OCI-LY7 (cell line): Measurements from ENCODE around the gene SPG11. TPM values are rescaled to one million over a fixed set of nuclear protein-coding genes. Genes with fewer than 3 reads are reported as not detected.
A peak's percentile ranks its signal among the peaks of the same experiment; 100 is the strongest.

Experiments used
- Bru-seq: library from RNA; stranded (reverse); fragments of 400-500 nt; gene quantifications from one replicate; lab custom pipeline; 2021; lab: Mats Ljungman, UMichigan
- BruChase-seq, 2 experiments: library from RNA; stranded (reverse); fragments of 400-500 nt; gene quantifications; one replicate each; lab custom pipeline; 2021; lab: Mats Ljungman, UMichigan
- BruUV-seq: library from RNA; stranded (reverse); fragments of 400-500 nt; replicated peaks from 2 replicates; lab custom pipeline; 2021; lab: Mats Ljungman, UMichigan
- CTCF ChIA-PET: fragments of 300-600 bp; sonication (Branson Sonifier 250); formaldehyde crosslinking; loops from one replicate; lab custom pipeline; 2022; ENCODE audit warnings: antibody characterized with exemption; ENCODE audit not compliant: unreplicated experiment; lab: Charles Lee
- POLR2A ChIA-PET: fragments of 300-600 bp; sonication (Branson Sonifier 250); formaldehyde crosslinking; loops from one replicate; lab custom pipeline; 2022; ENCODE audit warnings: antibody characterized with exemption; lab: Charles Lee
- DNase-seq: peaks from one replicate; pipeline ENCODE4 v3.0.0-alpha.2; 2015; ENCODE audit warnings: low spot score
- H2AFZ ChIP-seq: fragments of 200-600 bp; sonication (generic), shearing (Covaris generic); 2 replicates; pipeline ENCODE4 v1.6.1; 2014; ENCODE audit warnings: mild to moderate bottlenecking, antibody characterized with exemption, low read length, moderate library complexity
- H3K27ac ChIP-seq: fragments of 200-600 bp; sonication (generic); 2 replicates; pipeline ENCODE4 v1.5.1; 2014; ENCODE audit warnings: mixed run types, low read depth, mild to moderate bottlenecking, moderate library complexity, low read length, inconsistent platforms; ENCODE audit not compliant: poor library complexity, severe bottlenecking
- H3K36me3 ChIP-seq: fragments of 200-600 bp; sonication (generic); 2 replicates; pipeline ENCODE4 v1.6.1; 2014; ENCODE audit warnings: mild to moderate bottlenecking, antibody characterized with exemption, low read length, moderate library complexity, mixed read lengths; ENCODE audit not compliant: insufficient read depth
- H3K4me1 ChIP-seq: fragments of 200-600 bp; sonication (generic); 2 replicates; pipeline ENCODE4 v1.5.1; 2014; ENCODE audit warnings: mild to moderate bottlenecking, low read length; ENCODE audit not compliant: insufficient read depth, poor library complexity, severe bottlenecking
- H3K4me2 ChIP-seq: fragments of 200-600 bp; sonication (generic); 2 replicates; pipeline ENCODE4 v1.6.1; 2014; ENCODE audit warnings: mild to moderate bottlenecking, low read length
- H3K4me3 ChIP-seq: fragments of 200-600 bp; sonication (generic); 2 replicates; pipeline ENCODE4 v1.5.1; 2014; ENCODE audit warnings: mild to moderate bottlenecking, low read depth, low read length; ENCODE audit not compliant: poor library complexity, severe bottlenecking
- H3K79me2 ChIP-seq: fragments of 200-600 bp; sonication (generic); 2 replicates; pipeline ENCODE4 v1.6.1; 2016; ENCODE audit warnings: low read depth, mild to moderate bottlenecking, low read length, moderate library complexity, mixed read lengths; ENCODE audit not compliant: insufficient read depth
- H3K9me2 ChIP-seq: fragments of 200-600 bp; sonication (generic); 2 replicates; pipeline ENCODE4 v1.6.1; 2016; ENCODE audit warnings: mild to moderate bottlenecking, low read length, mixed read lengths; ENCODE audit not compliant: insufficient read depth
- H3K9me3 ChIP-seq: fragments of 200-600 bp; sonication (generic); 2 replicates; pipeline ENCODE4 v1.6.1; 2014; ENCODE audit warnings: mild to moderate bottlenecking, mixed run types, low read length, mixed read lengths
- H4K20me1 ChIP-seq: fragments of 200-600 bp; sonication (generic); 2 replicates; pipeline ENCODE4 v1.6.1; 2014; ENCODE audit warnings: mild to moderate bottlenecking, antibody characterized with exemption, low read length, moderate library complexity, mixed read lengths; ENCODE audit not compliant: insufficient read depth
- CTCF ChIP-seq: fragments of 200-600 bp; sonication (generic); conservative IDR thresholded peaks from 2 replicates; pipeline ENCODE4 v1.5.1; 2014; ENCODE audit warnings: mild to moderate bottlenecking, antibody characterized with exemption, low read length, moderate library complexity, mixed read lengths
- EZH2phosphoT487 ChIP-seq: fragments of 200-600 bp; sonication (generic); IDR thresholded peaks from 2 replicates; pipeline ENCODE4 v1.6.1; 2018; ENCODE audit warnings: low read depth, borderline replicate concordance, mild to moderate bottlenecking, mixed run types, antibody characterized with exemption, low read length, moderate library complexity, mixed read lengths
- intact Hi-C: fragments of 100-400 bp; cut with micrococcal nuclease; formaldehyde crosslinking; loops from one replicate; pipeline ENCODE4 v1.10.0; 2022; ENCODE audit not compliant: unreplicated experiment
- long read RNA-seq: library from polyadenylated mRNA; stranded (forward); transcript quantifications from one replicate; pipeline ENCODE4 v2.0.0, GENCODE V29; 2022
- total RNA-seq, 2 experiments: library from RNA; depleted of rRNA in 1 of 2; stranded (reverse); fragments of >200 nt in 1 of 2; shearing (Covaris generic) in 1 of 2; gene quantifications; 2 replicates each; pipeline ENCODE4 v1.2.3, GENCODE V29; 2014 to 2022

SPG11 gene
- total RNA-seq (2014; rRNA removed; shearing (Covaris generic)), result 65.2 and 69.1 TPM in 2 replicates
- total RNA-seq (2022), result 92.8 and 126 TPM in 2 replicates
- percentile 79 among the genes with signal in this experiment for Bru-seq, nascent RNA
- percentile 83 among the genes with signal in this experiment for BruChase-seq, experiment 1, labeled RNA remaining after a 6-hour chase
- percentile 80 among the genes with signal in this experiment for BruChase-seq, experiment 2, labeled RNA remaining after a 2-hour chase
- long read RNA-seq, full-length matches to known transcripts, result 6 of 30 reads
- long read RNA-seq, partial matches to known transcripts, result 14 of 30 reads
- long read RNA-seq, other reads (novel, unspliced or antisense), result 10 of 30 reads

- intact Hi-C loops, result loop anchor here (1.0 to 5.0 kb wide), 4 partner anchors 47 to 76 kb away; no protein-coding TSS in a partner anchor
- ChIA-PET CTCF (interaction anchor here (0.5 to 2.0 kb wide), 7 partner anchors 19 to 95 kb away, joined by 3 to 15 read pairs (median 3); partner anchors contain the start of gene TRIM69), POLR2A (interaction anchor here (0.6 to 6.2 kb wide), 13 partner anchors 12 to 74 kb away, joined by 3 to 68 read pairs (median 5); partner anchors contain the start of genes B2M, PATL2 and TRIM69)
- peaks cover 15% of the 10 kb centered on the region for H3K36me3 ChIP-seq
- peak within 1 kb of the TSS; percentile 89 for H3K27ac ChIP-seq
- peak within 1 kb of the TSS; percentile 79 for H3K4me3 ChIP-seq
- peaks cover 26% of the 10 kb centered on the region for H3K79me2 ChIP-seq
- BruUV-seq, result TSS peak; percentile 87
- peak within 1 kb of the TSS; percentile 83 for H3K4me2 ChIP-seq
- no peaks in the 10 kb centered on the region for H4K20me1 ChIP-seq
- peaks cover 52% of the 10 kb centered on the region for H3K4me1 ChIP-seq
- no peaks in the 10 kb centered on the region for H3K9me3 ChIP-seq
- TF ChIP-seq CTCF (peak; percentile 83), EZH2phosphoT487 (no peak)
- peak; percentile 99 for DNase-seq
- H3K9me2 ChIP-seq, result no peaks in the 10 kb centered on the region
- peak within 1 kb of the TSS; percentile 87 for H2AFZ ChIP-seq
Measured at GRCh38 chr15:44663410-44664308, at the start of gene SPG11. Gene SPG11, minus strand, starts transcription at chr15:44663662. Its CDS starts 15 bp downstream, at chr15:44663647.

GRCh38 chr15:44712346-44713005 is 49.0 kb upstream of the SPG11 start:
- Histone ChIP-seq H2AFZ (no peak overlapping the region), H3K79me2 (peaks cover 72% of the 10 kb centered on the region), H3K27ac (peak overlapping the region; percentile 91), H4K20me1 (peaks cover 36% of the 10 kb centered on the region), H3K9me2 (no peaks in the 10 kb centered on the region), H3K4me3 (peak overlapping the region; percentile 89), H3K36me3 (peaks cover 64% of the 10 kb centered on the region), H3K9me3 (no peaks in the 10 kb centered on the region), H3K4me2 (peak overlapping the region; percentile 92), H3K4me1 (peaks cover 53% of the 10 kb centered on the region)
- POLR2A ChIA-PET, result interaction anchor here (0.8 to 9.5 kb wide), 7 partner anchors 9 to 890 kb away, joined by 3 to 116 read pairs (median 12); partner anchors contain the start of genes SPG11 and TRIM69
- TF ChIP-seq EZH2phosphoT487 (no peak), CTCF (0 out of 2 replicates have a peak, but pooled peaks have one; percentile 1)
- DNase-seq, result peak; percentile 76
- intact Hi-C loops, result loop anchor here (2.0 to 5.0 kb wide), 2 partner anchors 24 to 285 kb away; partner anchors contain the start of genes CTDSPL2 and TRIM69
- BruUV-seq, result no TSS peak
- CTCF ChIA-PET, result interaction anchor here (2.1 kb wide), 1 partner anchor 24 kb away, joined by 10 read pairs; the partner anchor contains the start of gene TRIM69
